ENCODE results near the gene INHA. TPM values are rescaled to one million over a fixed set of nuclear protein-coding genes. Genes with fewer than 3 reads are reported as not detected.

Gene INHA
- total RNA-seq, 1 donor from 2014 or later, result 0.52 TPM

DNA sequence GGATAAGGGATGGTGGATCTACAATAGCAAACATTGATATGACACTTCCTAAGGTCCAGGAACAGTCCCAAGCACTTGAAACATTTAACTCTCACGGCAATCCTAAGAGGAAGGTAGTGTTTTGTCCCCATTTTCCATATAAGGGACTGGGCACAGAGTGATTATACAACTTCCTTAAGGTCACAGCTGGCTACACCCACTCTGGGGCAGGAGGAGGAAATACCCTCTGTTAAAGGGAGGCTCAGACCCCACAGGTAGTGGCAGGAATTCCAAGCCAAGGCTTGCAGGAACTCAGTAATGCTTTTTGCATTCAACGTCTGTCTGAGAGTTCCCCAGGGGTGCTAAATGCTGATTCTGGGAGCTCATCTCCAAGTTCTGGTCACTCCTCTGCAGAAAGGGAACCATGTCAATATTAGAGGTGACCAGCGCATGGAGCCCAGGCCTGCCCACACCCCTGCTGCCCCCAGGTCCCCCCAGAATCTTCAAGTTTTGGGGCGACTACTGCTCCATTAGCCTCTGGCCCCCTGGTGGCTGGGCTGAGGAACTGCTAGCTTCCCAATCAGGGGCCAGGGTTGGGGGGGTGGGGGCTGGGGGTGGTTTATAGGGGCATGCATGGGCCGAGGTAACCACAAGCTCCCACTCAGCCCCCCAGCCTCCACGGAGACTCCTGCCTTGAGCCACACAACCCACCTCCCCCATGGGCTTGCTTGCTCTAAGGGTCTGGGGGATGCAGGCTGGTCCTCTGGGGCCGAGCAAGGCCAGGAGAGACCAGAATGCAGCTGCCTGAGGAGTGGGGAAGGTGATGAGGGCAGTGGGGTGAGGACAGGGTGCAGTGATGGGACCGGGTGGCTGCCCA is 11.8 kb upstream of the INHA start:
- Histone ChIP-seq H3K36me3 (ENCODE audit: insufficient read depth, low read length) (no peaks in the 10 kb centered on the region), H3K4me1 (ENCODE audit: insufficient read depth, low read length) (no peaks in the 10 kb centered on the region), H3K79me2 (ENCODE audit: insufficient read depth, low read length) (no peaks in the 10 kb centered on the region), H3K4me3 (ENCODE audit: insufficient read depth, low read depth, low read length) (no peak overlapping the region), H3K9me3 (ENCODE audit: insufficient read depth, low read depth, low read length) (no peaks in the 10 kb centered on the region), H3K27ac (ENCODE audit: low read depth, low read length) (no peak overlapping the region), H2AFZ (ENCODE audit: low read depth, low read length) (no peak overlapping the region), H3K9ac (ENCODE audit: low read length) (no peak overlapping the region), H3K4me2 (ENCODE audit: low read length) (no peak overlapping the region), H3K27me3 (ENCODE audit: insufficient read depth, low read length) (no peaks in the 10 kb centered on the region), H4K20me1 (ENCODE audit: insufficient read depth, low read length) (peaks cover 13% of the 10 kb centered on the region)
- no peak for FAIRE-seq
- Mint-ChIP-seq H3K9me3 (ENCODE audit: unreplicated experiment) (no peaks in the 10 kb centered on the region), H3K27ac (ENCODE audit: unreplicated experiment) (no peak overlapping the region), H3K4me1 (ENCODE audit: low read depth, unreplicated experiment) (peaks cover 10% of the 10 kb centered on the region), H3K4me3 (ENCODE audit: unreplicated experiment) (no peak overlapping the region), H3K27me3 (ENCODE audit: low read depth, unreplicated experiment) (no peaks in the 10 kb centered on the region), H3K36me3 (ENCODE audit: low read depth, unreplicated experiment) (peaks cover 25% of the 10 kb centered on the region)
- TF ChIP-seq, protein P1, sequence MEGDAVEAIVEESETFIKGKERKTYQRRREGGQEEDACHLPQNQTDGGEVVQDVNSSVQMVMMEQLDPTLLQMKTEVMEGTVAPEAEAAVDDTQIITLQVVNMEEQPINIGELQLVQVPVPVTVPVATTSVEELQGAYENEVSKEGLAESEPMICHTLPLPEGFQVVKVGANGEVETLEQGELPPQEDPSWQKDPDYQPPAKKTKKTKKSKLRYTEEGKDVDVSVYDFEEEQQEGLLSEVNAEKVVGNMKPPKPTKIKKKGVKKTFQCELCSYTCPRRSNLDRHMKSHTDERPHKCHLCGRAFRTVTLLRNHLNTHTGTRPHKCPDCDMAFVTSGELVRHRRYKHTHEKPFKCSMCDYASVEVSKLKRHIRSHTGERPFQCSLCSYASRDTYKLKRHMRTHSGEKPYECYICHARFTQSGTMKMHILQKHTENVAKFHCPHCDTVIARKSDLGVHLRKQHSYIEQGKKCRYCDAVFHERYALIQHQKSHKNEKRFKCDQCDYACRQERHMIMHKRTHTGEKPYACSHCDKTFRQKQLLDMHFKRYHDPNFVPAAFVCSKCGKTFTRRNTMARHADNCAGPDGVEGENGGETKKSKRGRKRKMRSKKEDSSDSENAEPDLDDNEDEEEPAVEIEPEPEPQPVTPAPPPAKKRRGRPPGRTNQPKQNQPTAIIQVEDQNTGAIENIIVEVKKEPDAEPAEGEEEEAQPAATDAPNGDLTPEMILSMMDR (IDR thresholded peaks at IDR 0.05; ENCODE audit: insufficient read depth, low read depth, low read length), result peak; percentile 39
- no peak for TF ChIP-seq EZH2 (IDR thresholded peaks at IDR 0.05; ENCODE audit: insufficient read depth, low read length)
- DNase-seq (ENCODE audit: low read depth), result no peak

DNA sequence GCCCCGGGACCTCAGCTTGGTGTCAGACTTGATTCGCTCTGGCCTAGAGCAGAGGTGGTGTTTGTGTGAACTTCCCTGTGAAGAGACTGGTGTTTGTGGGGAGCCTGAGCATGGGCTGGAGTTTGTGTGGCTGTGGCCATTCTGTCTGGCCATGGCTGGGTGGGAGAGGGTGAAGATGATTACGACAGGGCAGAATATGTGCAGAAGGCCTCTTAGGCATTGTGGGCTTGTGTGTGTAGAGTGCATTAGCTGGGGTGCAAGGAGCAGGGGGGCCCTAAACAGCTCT is 11.3 kb upstream of the INHA start:
- FAIRE-seq (no peak), DNase-seq (ENCODE audit: low read depth) (no peak)
- H3K36me3 ChIP-seq (ENCODE audit: insufficient read depth, low read length), result no peaks in the 10 kb centered on the region
- H3K27me3 Mint-ChIP-seq (ENCODE audit: low read depth, unreplicated experiment), result no peaks in the 10 kb centered on the region
- no peak overlapping the region for H3K4me3 Mint-ChIP-seq (ENCODE audit: unreplicated experiment)
- H3K4me2 ChIP-seq (ENCODE audit: low read length), result no peak overlapping the region
- no peak overlapping the region for H3K9ac ChIP-seq (ENCODE audit: low read length)
- H3K27ac Mint-ChIP-seq (ENCODE audit: unreplicated experiment), result no peak overlapping the region
- no peaks in the 10 kb centered on the region for H3K9me3 Mint-ChIP-seq (ENCODE audit: unreplicated experiment)
- no peaks in the 10 kb centered on the region for H3K4me1 ChIP-seq (ENCODE audit: insufficient read depth, low read length)
- H3K36me3 Mint-ChIP-seq (ENCODE audit: low read depth, unreplicated experiment), result peaks cover 26% of the 10 kb centered on the region
- H3K9me3 ChIP-seq (ENCODE audit: insufficient read depth, low read depth, low read length), result no peaks in the 10 kb centered on the region
- no peak overlapping the region for H3K4me3 ChIP-seq (ENCODE audit: insufficient read depth, low read depth, low read length)
- no peaks in the 10 kb centered on the region for H3K79me2 ChIP-seq (ENCODE audit: insufficient read depth, low read length)
- no peak overlapping the region for H3K27ac ChIP-seq (ENCODE audit: low read depth, low read length)
- no peak overlapping the region for H2AFZ ChIP-seq (ENCODE audit: low read depth, low read length)
- H4K20me1 ChIP-seq (ENCODE audit: insufficient read depth, low read length), result peaks cover 14% of the 10 kb centered on the region
- no peaks in the 10 kb centered on the region for H3K27me3 ChIP-seq (ENCODE audit: insufficient read depth, low read length)
- peaks cover 10% of the 10 kb centered on the region for H3K4me1 Mint-ChIP-seq (ENCODE audit: low read depth, unreplicated experiment)
- TF ChIP-seq, protein P1 (IDR thresholded peaks at IDR 0.05; ENCODE audit: insufficient read depth, low read depth, low read length), result no peak
- TF ChIP-seq EZH2 (IDR thresholded peaks at IDR 0.05; ENCODE audit: insufficient read depth, low read length), result no peak

All from astrocyte (in vitro differentiated cells and primary cell).